ELF-1 (cell line): ENCODE results near the gene HNF1B.

Experiments used
- DNase-seq: peaks from one replicate; pipeline ENCODE4 v3.0.0-alpha.2; 2016; ENCODE audit warnings: low read depth, low spot score

Gene HNF1B

GRCh38 chr17:37671824-37672547 lies 72.9 kb downstream of the HNF1B start:
- DNase-seq: no peak

- DNase-seq: no peak
Observed at GRCh38 chr17:37671028-37671823, 73.6 kb downstream of the HNF1B start.

GRCh38 chr17:37667039-37667438 lies 77.8 kb downstream of the HNF1B start:
- DNase-seq: no peak

GRCh38 chr17:37664214-37664613 lies 80.6 kb downstream of the HNF1B start:
- DNase-seq: no peak

- DNase-seq: peak; percentile 68
Observed at GRCh38 chr17:37662353-37662752, 82.5 kb downstream of the HNF1B start.

- no peak for DNase-seq
Observed at GRCh38 chr17:37661400-37662014, 83.4 kb downstream of the HNF1B start.

GRCh38 chr17:37659925-37660324 lies 84.9 kb downstream of the HNF1B start:
- DNase-seq: no peak

- DNase-seq: no peak
Observed at GRCh38 chr17:37657202-37657601, 87.7 kb downstream of the HNF1B start.

GRCh38 chr17:37651849-37652248 lies 93.0 kb downstream of the HNF1B start:
- no peak for DNase-seq

GRCh38 chr17:37650419-37651003 lies 94.3 kb downstream of the HNF1B start:
- DNase-seq: peak; percentile 33

- DNase-seq: no peak
Observed at GRCh38 chr17:37648555-37648954, 96.3 kb downstream of the HNF1B start.

- DNase-seq: no peak
Observed at GRCh38 chr17:37647856-37648255, 97.0 kb downstream of the HNF1B start.

- peak; percentile 5 for DNase-seq
Observed at GRCh38 chr17:37643869-37644268, 101.0 kb downstream of the HNF1B start.

GRCh38 chr17:37643118-37643766 lies 101.6 kb downstream of the HNF1B start, which contains the start of gene DDX52:
Gene DDX52 (minus strand): TSS chr17:37643446. CDS start chr17:37643420, 26 bp downstream.
- DNase-seq: peak; percentile 88

GRCh38 chr17:37642681-37643080 lies 102.2 kb downstream of the HNF1B start:
- no peak for DNase-seq

GRCh38 chr17:37640015-37640414 lies 104.8 kb downstream of the HNF1B start:
- no peak for DNase-seq

GRCh38 chr17:37637956-37638355 lies 106.9 kb downstream of the HNF1B start:
- no peak for DNase-seq
